ENCODE results near the gene PTPRN2. TPM values are rescaled to one million over a fixed set of nuclear protein-coding genes. Genes with fewer than 3 reads are reported as not detected.

Gene PTPRN2
- total and polyA plus RNA-seq, 2 of the 13 experiments (the other 11 are each of a cell fraction or from before 2014, with no cell fraction given) = 2.5 to 24.2 TPM

GRCh38 chr7:157850481-157851444 lies 736.9 kb downstream of the PTPRN2 start:
- Histone ChIP-seq H4K20me1 (ENCODE audit: insufficient read depth, low read length) (0 out of 2 replicates have a peak, but pooled peaks cover 1% of the 10 kb centered on the region), H3K79me2 (ENCODE audit: insufficient read depth, low read length) (no peaks in the 10 kb centered on the region), H3K36me3 (replicated peaks in 1 of 2; ENCODE audit: control insufficient read depth in 1 of 2, insufficient read depth in 2 of 2, low read length in 2 of 2) (no peaks in the 10 kb centered on the region), H3K4me2 (ENCODE audit: low read depth, low read length) (no peak overlapping the region; the same call in 1 of the 2 replicates), H3K4me3 (replicated peaks in 1 of 3; ENCODE audit: insufficient read depth in 1 of 3, low read depth in 2 of 3, low read length in 3 of 3) (no peak overlapping the region), H3K27me3 (ENCODE audit: control insufficient read depth in 1 of 2, insufficient read depth in 2 of 2, low read length in 2 of 2) (peaks cover 0 to 21% of the 10 kb centered on the region in 2 experiments; a peak in 4 of 5 replicates), H3K9me3 (ENCODE audit: low read length) (no peaks in the 10 kb centered on the region), H2AFZ (ENCODE audit: low read length) (no peak overlapping the region), H3K4me1 (ENCODE audit: insufficient read depth, low read length) (peaks cover 31% of the 10 kb centered on the region), H3K27ac (ENCODE audit: extremely low read length, insufficient read depth, low read length) (no peak overlapping the region), H3K9ac (ENCODE audit: insufficient read depth, low read depth, low read length) (no peak overlapping the region)
- in situ Hi-C loops (cut with HindIII; ENCODE audit: extremely low pct_ligation_motif_present, low pct_unique_long_range_greater_than_20kb) = no loop called here
- DNase-seq (ENCODE audit: low spot score) (no peak), FAIRE-seq (no peak), ATAC-seq (no peak)
- WGBS (ENCODE audit: low lambda C conversion rate) = 86% methylated on average over 20 of the region's 20 CpGs
- intact Hi-C loops (cut with micrococcal nuclease; ENCODE audit: unreplicated experiment) = no loop called here
- TF ChIP-seq MAFF (IDR thresholded peaks at IDR 0.05; ENCODE audit: low read depth, low read length) (peak; percentile 80), EED (CRISPR knock-in tag; IDR thresholded peaks at IDR 0.05) (no peak), MAFK (conservative IDR thresholded peaks at IDR 0.05 in 1 of 2, IDR thresholded peaks at IDR 0.05 in 1 of 2; ENCODE audit: low read length in 2 of 2) (peak; percentile 80 to 83), CEBPG (CRISPR knock-in tag; IDR thresholded peaks at IDR 0.05) (no peak)
- POLR2A ChIA-PET = no interaction called here
- no TSS peak for BruUV-seq (replicated peaks)
- CTCF ChIA-PET (ENCODE audit: low intra/inter-chr PET ratio, low total read pairs) = no interaction called here

GRCh38 chr7:157849726-157850125 lies 737.9 kb downstream of the PTPRN2 start:
- TF ChIP-seq ZNF570 (CRISPR knock-in tag; IDR thresholded peaks at IDR 0.05; ENCODE audit: borderline replicate concordance) = no peak
- no peak for TF ChIP-seq GLI4 (CRISPR knock-in tag; IDR thresholded peaks at IDR 0.05; ENCODE audit: borderline replicate concordance)
- TF ChIP-seq GTF3A (CRISPR knock-in tag; conservative IDR thresholded peaks at IDR 0.05) = no peak
- TF ChIP-seq TOE1 (CRISPR knock-in tag; IDR thresholded peaks at IDR 0.05) = no peak
- TF ChIP-seq POLR2AphosphoS5 (IDR thresholded peaks at IDR 0.05; ENCODE audit: low read depth, low read length) = no peak
- TF ChIP-seq RAD21 (CRISPR knock-in tag; IDR thresholded peaks at IDR 0.05) = no peak
- TF ChIP-seq ZNF430 (CRISPR knock-in tag; IDR thresholded peaks at IDR 0.05) = no peak
- TF ChIP-seq SAP130 (CRISPR knock-in tag; IDR thresholded peaks at IDR 0.05; ENCODE audit: low read depth) = no peak
- TF ChIP-seq GPN1 (CRISPR knock-in tag; IDR thresholded peaks at IDR 0.05; ENCODE audit: borderline replicate concordance) = no peak
- TF ChIP-seq ZNF326 (CRISPR knock-in tag; IDR thresholded peaks at IDR 0.05; ENCODE audit: borderline replicate concordance) = no peak
- no peak for TF ChIP-seq FOXA1 (IDR thresholded peaks at IDR 0.05)
- TF ChIP-seq FOXA1 (CRISPR knock-in tag; IDR thresholded peaks at IDR 0.05) = no peak
- H3K4me2 ChIP-seq (ENCODE audit: low read depth, low read length) = no peak overlapping the region
- POLR2A ChIA-PET = no interaction called here
- intact Hi-C loops (cut with micrococcal nuclease; ENCODE audit: unreplicated experiment) (no loop called here), in situ Hi-C loops (cut with HindIII; ENCODE audit: extremely low pct_ligation_motif_present, low pct_unique_long_range_greater_than_20kb) (no loop called here)
- BruUV-seq (replicated peaks) = no TSS peak
- no peak overlapping the region for H3K4me3 ChIP-seq (replicated peaks in 1 of 3; ENCODE audit: insufficient read depth in 1 of 3, low read depth in 2 of 3, low read length in 3 of 3)
- H2AFZ ChIP-seq (ENCODE audit: low read length) = no peak overlapping the region
- no peak for FAIRE-seq
- peaks cover 7% of the 10 kb centered on the region; the same call in 1 of the 2 replicates for H4K20me1 ChIP-seq (ENCODE audit: insufficient read depth, low read length)
- WGBS (ENCODE audit: low lambda C conversion rate) = 55% methylated on average over 6 of the region's 10 CpGs
- H3K9me3 ChIP-seq (ENCODE audit: low read length) = no peaks in the 10 kb centered on the region
- H3K36me3 ChIP-seq (replicated peaks in 1 of 2; ENCODE audit: control insufficient read depth in 1 of 2, insufficient read depth in 2 of 2, low read length in 2 of 2) = no peaks in the 10 kb centered on the region
- no peaks in the 10 kb centered on the region for H3K79me2 ChIP-seq (ENCODE audit: insufficient read depth, low read length)
- CTCF ChIA-PET (ENCODE audit: low intra/inter-chr PET ratio, low total read pairs) = no interaction called here
- no peak for DNase-seq (ENCODE audit: low spot score)
- H3K27ac ChIP-seq (ENCODE audit: extremely low read length, insufficient read depth, low read length) = no peak overlapping the region
- peaks cover 0 to 30% of the 10 kb centered on the region in 2 experiments; a peak in 4 of 5 replicates for H3K27me3 ChIP-seq (ENCODE audit: control insufficient read depth in 1 of 2, insufficient read depth in 2 of 2, low read length in 2 of 2)
- H3K4me1 ChIP-seq (ENCODE audit: insufficient read depth, low read length) = peaks cover 22% of the 10 kb centered on the region
- no peak overlapping the region for H3K9ac ChIP-seq (ENCODE audit: insufficient read depth, low read depth, low read length)
- no peak for ATAC-seq
